ENCODE measurements around the gene TRIM37. TPM values are rescaled to one million over a fixed set of nuclear protein-coding genes. Genes with fewer than 3 reads are reported as not detected.

Gene TRIM37
- total RNA-seq, 2 donors from 2014 or later, result 12.9 to 20.5 TPM

DNA sequence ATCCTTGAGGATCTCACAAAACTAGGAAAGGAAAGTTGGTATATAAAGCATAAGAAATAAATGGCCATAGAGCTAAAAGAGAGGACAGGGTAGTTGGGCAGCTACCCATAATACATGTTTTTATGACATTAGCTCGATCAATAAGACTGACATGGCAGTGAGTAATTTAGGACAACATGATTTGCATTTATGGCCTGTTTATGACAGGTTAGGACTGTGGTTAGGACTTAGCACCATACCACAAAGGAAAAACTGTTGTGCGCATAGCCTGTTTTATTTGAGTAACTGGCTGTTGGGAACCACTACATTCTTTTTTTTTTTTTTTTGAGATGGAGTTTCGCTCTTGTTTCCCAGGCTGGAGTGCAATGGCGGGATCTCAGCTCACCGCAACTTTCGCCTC, 18.0 kb upstream of the TRIM37 start:
- DNase-seq (ENCODE audit: low spot score), result no peak
- peaks cover 3% of the 10 kb centered on the region for H3K36me3 ChIP-seq

GRCh38 chr17:59121901-59122480, 15.3 kb upstream of the TRIM37 start:
- H3K36me3 ChIP-seq, result peaks cover 3% of the 10 kb centered on the region
- TF ChIP-seq CTCF (IDR thresholded peaks at IDR 0.05), result no peak
- no peak overlapping the region for H3K27ac ChIP-seq
- H3K4me3 ChIP-seq, result no peak overlapping the region
- no peaks in the 10 kb centered on the region for H3K4me1 ChIP-seq
- no peaks in the 10 kb centered on the region for H3K27me3 ChIP-seq
- H3K9me3 ChIP-seq, result no peaks in the 10 kb centered on the region
- DNase-seq (ENCODE audit: low spot score), result no peak

More for the DNA sequence above, 18.0 kb upstream of the TRIM37 start:
- H3K4me3 ChIP-seq, result no peak overlapping the region
- H3K4me1 ChIP-seq, result no peaks in the 10 kb centered on the region
- no peaks in the 10 kb centered on the region for H3K9me3 ChIP-seq
- no peaks in the 10 kb centered on the region for H3K27me3 ChIP-seq
- no peak overlapping the region for H3K27ac ChIP-seq
- TF ChIP-seq CTCF (IDR thresholded peaks at IDR 0.05), result no peak

DNA sequence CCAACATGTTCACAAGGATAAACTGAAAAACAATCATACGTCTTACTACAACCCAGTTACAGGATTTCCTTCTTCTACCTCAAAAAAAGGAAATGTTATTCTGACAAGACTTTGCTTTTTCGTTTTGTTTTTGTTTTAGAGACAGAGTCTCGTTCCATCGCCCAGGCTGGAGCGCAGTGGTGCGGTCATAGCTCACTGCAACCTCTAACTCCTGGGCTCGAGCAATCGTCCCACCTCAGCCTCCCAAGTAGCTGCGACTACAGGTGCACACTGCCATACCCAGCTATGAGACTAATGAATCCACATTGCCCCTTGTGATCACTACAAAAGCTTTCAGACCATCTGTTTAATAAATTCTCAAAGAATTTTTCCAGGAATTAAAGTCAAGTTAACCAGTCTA, 8.8 kb upstream of the TRIM37 start:
- TF ChIP-seq CTCF (IDR thresholded peaks at IDR 0.05), result no peak
- H3K4me1 ChIP-seq, result no peaks in the 10 kb centered on the region
- no peaks in the 10 kb centered on the region for H3K36me3 ChIP-seq
- H3K27me3 ChIP-seq, result no peaks in the 10 kb centered on the region
- no peak overlapping the region for H3K4me3 ChIP-seq
- H3K27ac ChIP-seq, result no peak overlapping the region
- H3K9me3 ChIP-seq, result no peaks in the 10 kb centered on the region
- no peak for DNase-seq (ENCODE audit: low spot score)

- H3K4me3 ChIP-seq, result no peak overlapping the region
- peaks cover 0 to 10% of the 10 kb centered on the region in 2 donors for H3K4me1 ChIP-seq
- DNase-seq (ENCODE audit: low spot score), result no peak
- H3K27me3 ChIP-seq, result no peaks in the 10 kb centered on the region
- TF ChIP-seq CTCF (IDR thresholded peaks at IDR 0.05), result no peak
- H3K9me3 ChIP-seq, result no peaks in the 10 kb centered on the region
- H3K27ac ChIP-seq, result no peak overlapping the region
- H3K36me3 ChIP-seq, result no peaks in the 10 kb centered on the region
Observed at GRCh38 chr17:59111539-59111938, 4.9 kb upstream of the TRIM37 start.

DNA sequence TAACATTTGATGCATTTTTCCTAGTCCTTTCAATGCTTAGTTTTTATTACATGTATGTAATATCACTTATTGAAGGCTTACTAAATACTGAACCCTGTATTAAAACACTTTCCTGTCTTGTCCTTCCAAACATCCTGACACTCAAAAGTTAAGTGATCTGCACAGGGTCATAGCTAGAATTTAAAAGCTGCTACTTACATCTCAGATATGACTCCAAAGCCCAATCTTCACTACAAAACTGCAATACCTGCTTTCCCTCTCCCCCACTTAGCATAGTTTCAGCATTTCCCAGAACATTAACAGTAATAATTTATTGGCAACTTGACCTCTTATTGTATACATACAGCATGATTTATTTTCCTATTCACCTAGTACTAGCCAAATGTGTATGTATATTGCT, 4.3 kb upstream of the TRIM37 start:
- no peak for TF ChIP-seq CTCF (IDR thresholded peaks at IDR 0.05)
- H3K27me3 ChIP-seq, result no peaks in the 10 kb centered on the region
- DNase-seq (ENCODE audit: low spot score), result no peak
- peaks cover 0 to 10% of the 10 kb centered on the region in 2 donors for H3K4me1 ChIP-seq
- no peaks in the 10 kb centered on the region for H3K36me3 ChIP-seq
- H3K4me3 ChIP-seq, result no peak overlapping the region
- no peaks in the 10 kb centered on the region for H3K9me3 ChIP-seq
- no peak overlapping the region for H3K27ac ChIP-seq
